ENCODE data around the gene SMARCB1.
"Not testable (repeated sequence)": the region's sequence is repeated elsewhere in the genome, so short reads cannot be mapped to it uniquely, and the experiment has no call there.

SMARCB1 gene

DNA sequence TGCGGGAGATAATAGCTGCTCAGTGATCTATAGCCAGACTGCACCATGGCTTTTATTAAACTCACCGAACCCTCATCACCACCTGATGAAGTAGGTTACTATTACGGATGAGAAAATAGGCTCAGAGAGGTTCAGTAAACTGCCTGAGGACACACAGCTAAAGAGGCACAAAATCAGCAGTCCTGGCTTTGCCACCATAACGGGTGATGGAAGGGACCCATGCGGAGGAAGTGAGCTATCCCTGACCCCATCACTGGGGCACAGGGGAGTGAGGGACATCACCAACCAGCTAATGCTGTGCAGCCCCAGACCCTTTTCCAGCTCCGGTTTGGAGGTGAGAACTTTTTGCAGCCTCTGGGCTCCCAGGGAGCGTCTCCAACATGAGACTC lies 59.3 kb downstream of the SMARCB1 start:
- no peak for DNase-seq (ENCODE audit: low read depth)

DNA sequence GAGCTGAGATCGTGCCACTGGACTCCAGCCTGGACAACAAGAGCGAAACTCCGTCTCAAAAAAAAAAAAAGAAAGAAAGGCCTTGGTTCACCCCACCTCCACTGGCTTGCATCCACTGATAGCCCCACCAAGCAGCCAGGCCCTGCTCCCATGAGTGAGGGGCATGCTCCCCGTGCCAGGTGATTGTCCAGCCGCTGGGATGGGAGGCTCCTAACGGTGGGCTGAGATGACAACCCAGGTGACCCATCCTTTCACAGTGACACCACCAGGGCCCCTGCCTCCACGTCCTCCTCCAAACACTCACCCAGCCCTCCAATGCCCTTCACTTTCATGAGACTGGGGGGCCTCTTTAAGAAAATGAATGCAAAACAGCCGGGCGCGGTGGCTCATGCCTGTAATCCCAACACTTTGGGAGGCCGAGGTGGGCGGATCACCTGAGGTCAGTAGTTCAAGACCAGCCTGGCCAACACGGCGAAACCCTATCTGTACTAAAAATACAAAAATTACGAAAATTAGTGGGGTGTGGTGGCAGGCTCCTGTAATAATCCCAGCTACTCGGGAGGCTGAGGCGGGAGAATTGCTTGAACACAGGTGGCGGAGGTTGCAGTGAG lies 60.6 kb downstream of the SMARCB1 start:
- DNase-seq (ENCODE audit: low read depth) = no peak

DNA sequence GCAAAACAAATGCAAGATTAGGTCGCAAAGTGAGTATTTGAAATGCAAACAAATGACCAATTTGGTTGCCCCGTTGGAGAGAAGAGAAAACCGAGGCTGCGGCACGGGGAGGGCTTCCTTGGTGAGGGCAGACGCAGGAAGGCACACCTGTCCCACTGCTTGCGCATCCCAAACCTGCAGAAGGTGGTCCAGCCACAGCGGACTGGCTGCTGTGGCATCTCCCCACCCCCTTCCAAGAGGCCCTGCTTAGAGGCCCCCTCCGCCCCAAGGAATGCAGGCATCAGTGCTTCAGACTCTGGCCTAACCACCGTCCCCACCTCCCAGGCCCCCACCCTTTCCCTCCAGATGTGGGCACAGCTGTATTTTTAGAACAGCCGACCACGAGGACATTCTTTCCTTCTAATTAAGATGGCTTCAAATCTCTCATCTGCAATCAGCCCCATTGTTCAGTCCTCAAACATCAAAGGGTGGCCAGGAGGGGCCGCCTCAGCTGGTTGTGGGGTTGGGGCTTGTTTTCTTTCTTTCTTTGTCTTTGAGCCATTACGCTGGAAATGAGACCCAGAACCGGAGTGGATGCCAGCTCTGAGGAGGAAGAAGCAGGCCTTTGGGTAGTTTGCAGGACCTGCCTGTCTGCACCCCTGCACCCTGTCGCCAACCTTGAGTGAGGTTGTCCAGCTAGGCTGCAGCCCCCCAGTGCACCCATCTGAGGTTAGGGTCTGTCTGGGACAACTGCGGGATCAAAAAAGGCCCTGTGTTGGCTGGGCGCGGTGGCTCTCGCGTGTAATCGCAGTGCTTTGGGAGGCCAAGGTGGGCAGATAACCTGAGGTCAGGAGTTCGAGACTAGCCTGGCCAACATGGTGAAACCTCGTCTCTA lies 61.5 kb downstream of the SMARCB1 start:
- no peak for DNase-seq (ENCODE audit: low read depth)

DNA sequence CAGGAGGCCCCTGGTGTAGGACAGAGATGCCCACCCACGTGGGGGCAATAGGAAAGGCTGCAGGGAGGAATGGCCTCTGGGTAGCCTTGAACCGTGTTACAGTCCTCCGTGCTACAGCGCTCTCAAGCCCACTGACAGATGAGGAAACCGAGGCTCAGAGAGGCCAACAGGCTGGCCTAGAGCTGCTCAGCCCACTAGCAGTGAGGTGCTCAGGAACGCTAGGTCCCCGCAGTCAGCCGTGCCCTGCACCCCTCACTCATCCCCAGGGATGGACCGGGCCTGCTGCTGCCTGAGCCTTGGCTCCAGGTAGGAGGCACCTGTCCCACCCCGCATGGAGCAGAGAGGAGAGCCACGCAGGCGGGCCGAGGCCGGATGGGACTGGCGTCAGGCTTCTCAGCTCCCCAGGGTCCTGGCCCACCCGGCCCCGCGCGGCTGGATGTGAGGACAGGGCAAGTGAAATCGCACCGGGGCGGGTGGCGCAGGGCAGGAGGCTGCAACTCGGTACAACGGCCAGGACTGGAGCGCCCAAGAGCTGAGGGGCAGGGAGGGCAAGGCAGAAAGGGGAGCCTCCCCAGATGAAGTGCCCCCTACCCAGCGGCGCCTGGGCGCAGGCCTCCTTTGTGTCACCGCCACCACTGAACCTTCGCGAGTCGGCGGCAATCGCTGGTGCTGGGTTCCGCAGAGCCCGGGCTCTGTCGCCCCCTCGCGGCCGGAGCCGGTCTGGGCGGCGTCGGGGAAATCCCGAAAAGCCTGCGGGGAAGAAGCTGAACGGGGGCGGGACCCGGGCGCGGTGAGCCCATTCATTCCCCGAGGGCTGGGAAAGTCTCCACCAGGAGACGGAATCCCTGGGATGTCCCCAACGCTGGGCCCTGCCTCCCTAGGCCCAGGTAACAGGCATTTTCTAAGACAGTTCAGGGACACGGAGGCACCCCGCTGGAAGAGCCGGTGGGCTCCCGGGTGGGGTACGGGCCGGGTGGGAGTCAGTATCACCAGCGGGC lies 62.5 kb downstream of the SMARCB1 start:
- peak; percentile 46 for DNase-seq (ENCODE audit: low read depth)

DNA sequence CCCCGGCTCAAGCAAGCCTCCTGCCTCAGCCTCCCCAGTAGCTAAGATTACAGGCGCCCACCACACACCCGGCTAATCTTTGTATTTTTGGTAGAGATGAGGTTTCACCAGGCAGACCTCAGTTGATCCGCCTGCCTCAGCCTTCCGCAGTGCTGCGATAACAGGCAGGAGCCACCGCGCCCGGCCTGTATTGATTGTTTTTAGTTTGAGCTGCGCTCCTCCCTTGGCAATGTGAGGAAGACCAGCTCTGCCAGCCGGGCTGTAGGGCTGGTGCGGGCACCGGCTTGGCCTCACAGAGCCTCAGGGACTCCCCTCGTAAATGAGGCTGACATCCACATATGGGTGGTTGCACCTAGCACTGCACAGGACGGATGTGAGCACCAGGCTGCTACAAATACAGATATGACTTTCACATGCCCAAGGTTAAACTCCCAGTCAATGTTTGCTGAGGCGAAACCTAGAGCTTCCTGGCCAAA lies 63.4 kb downstream of the SMARCB1 start:
- DNase-seq (ENCODE audit: low read depth) = no peak

DNA sequence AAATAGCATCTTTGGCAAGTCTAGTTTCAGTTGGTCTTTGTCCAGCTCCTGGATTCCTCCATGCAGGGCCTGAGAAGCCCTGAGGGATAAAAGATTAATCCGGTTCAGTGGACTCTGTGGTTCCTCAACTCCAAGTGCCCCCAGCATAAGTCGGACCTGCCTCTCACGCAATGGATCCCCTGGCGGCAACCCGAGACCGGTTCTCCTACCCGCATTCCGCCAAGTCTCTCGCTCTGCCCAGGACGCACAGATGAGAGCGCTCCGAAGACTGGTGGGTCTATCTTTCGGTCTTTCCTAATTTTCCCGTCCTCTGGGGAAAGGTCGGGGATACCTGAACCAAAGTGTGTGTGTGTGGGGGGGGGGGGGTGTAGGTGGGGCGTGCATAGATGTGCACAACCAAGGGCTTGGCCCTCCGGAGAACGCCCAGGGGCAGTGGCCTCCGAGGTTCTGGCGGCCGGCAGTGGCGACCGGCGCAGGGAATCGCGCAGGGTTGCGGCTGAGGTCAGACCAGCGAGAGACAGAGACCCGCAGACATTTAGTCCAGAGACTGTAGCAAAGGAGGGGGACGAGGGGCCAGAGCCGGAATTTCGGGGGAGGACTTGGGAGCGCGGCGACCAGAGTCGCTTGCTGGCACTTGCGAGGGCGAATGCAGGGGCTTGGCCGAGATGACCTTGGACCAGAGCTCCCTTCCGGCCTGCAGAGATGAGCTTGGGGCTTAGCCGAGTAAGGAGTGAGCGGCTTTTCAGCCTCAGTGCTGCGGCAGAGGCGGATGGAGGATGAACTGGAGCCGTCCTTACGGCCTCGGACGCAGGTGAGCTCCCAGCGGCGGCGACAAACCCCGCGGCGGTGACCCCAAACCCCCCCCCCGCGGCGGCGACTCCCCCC lies 70.2 kb downstream of the SMARCB1 start:
- peak; percentile 14 for DNase-seq (ENCODE audit: low read depth)

DNA sequence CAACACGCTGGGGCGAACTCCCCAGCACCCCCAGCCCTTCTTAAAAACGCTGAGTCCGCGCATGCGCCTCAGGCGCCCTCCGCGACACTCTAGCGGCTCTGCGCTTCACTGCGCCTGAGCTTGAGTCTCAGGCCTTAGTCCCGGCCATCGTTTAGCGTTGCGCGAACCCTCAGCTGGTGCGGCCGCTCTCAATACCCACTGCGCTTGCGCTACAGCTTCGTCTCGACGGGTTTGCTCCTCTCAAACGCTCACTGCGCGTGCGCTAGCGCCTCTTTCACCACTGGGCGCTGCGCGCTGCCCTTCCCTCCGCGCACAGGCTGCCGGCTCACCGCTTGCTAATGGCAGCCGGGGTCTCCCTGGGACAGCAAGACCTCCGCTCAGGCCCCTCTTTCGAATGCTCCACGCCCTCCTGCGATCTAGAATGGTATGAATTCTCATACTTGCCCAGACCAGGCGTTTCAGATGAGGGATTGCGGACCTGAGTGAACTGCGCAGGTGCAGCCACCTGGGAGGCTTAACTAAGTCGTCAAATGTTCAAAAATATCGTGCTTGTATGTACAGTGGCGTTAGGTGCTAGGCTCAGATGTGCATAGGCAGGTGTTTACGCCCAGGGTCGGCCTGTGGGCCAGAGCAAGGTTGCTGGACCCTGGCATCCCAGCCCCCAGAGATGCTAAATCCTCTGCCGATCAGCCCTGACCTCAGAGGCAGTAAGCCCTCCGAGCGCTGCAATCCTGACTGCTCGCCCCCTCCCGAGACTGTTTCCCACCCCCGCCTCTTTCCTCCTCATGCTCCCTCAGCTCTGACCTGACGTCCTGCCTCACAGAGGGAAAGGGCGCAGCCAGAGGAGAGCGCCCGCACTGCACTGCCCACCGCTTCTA lies 71.1 kb downstream of the SMARCB1 start, which contains the start of gene SLC2A11:
SLC2A11 (plus strand) TSS at position 270 of the 878 bp plus-strand sequence; CDS start at position 395, 125 bp downstream.
- DNase-seq (ENCODE audit: low read depth) = peak; percentile 94

DNA sequence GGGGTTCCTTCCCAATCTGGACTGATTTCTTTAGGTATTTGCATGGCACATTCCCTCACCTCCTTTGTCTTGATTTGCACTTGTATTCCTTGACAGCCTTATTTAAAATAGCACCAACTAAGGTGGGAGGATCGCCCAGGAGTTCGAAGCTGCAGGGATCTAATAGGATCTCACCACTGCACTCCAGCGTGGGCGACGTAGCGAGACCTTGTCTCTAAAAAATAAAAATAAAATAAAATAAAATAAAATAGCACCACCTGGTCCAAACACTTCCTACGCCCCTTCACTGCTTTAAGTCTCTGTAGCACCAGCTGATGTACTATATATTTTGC lies 71.7 kb downstream of the SMARCB1 start:
- no peak for DNase-seq (ENCODE audit: low read depth)

DNA sequence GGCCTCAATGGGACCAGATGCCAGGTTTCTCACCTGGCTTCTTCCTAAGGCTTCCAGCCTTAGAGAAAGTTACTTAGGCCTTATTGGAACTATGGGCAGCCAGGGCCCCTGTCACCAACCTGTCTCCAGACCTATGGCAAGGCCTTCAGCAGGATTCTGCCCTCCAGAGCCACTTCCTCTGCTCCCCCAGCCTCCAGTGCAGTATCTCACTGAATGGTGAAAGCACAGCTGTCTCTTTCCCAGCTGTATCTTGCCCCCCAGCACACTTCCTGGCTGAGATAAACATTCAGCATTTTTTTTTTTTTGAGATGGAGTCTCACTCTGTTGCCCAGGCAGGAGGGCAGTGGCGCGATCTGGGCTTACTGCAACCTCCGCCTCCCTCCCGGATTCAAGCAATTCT lies 72.4 kb downstream of the SMARCB1 start:
- no peak for DNase-seq (ENCODE audit: low read depth)

DNA sequence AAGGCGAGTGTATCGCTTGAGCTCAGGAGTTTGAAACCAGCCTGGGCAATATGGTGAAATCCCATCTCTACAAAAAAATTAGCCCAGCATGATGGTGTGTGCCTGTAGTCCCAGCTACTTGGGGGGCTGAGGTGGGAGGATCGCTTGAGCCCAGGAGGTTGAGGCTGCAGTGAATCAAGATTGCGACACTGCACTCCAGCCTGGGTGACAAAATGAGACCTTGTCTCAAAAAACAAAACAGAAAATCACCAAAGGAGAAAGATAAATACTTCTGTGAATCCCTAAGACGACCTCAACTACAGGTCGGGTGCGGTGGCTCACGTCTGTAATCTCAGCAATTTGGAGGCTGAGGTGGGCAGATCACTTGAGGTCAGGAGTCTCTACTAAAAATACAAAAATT lies 73.4 kb downstream of the SMARCB1 start:
- DNase-seq (ENCODE audit: low read depth) = not testable (repeated sequence)

DNA sequence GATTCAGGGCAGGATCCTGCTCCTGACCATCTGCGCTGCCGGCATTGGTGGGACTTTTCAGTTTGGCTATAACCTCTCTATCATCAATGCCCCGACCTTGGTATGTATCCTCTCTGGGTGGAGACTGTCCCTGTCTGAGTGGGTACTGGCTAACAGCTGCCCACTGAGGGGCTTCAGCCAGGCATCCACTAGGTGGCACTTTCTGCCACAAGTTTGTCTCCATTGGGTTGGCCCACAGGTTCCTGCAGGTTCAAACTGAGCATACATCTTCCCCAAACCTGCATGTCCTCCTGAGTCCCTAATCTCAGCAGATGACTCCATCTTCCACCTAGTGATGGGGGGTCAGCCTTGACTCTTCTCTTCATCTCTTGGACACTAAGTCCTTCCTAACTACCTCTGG lies 75.3 kb downstream of the SMARCB1 start:
- no peak for DNase-seq (ENCODE audit: low read depth)

DNA sequence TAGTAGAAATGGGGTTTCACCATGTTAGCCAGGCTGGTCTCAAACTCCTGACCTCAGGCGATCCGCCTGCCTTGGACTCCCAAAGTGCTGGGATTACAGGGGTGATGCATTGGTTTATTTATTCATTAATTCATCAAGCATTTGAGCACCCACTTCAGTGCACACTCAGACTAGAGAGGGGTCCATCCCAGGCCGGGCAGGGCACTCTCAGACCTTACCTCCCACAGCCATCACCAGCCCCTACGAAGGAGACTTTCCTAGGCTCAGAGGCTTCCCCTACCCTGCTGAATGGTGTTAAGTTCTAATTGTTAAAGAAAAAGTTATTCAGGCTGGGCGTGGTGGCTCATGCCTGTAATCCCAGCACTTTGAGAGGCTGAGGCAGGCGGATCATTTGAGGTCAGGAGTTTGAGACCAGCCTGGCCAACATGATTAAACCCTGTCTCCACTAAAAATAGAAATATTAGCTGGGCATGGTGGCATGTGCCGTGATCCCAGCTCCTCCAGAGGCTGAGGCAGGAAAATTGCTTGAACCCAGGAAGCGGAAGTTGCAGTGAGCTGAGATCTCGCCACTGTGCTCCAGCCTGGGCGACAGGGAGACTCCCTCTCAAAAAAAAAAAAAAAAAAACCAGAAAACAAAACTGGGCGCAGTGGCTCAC lies 77.9 kb downstream of the SMARCB1 start:
- not testable (repeated sequence) for DNase-seq (ENCODE audit: low read depth)

DNA sequence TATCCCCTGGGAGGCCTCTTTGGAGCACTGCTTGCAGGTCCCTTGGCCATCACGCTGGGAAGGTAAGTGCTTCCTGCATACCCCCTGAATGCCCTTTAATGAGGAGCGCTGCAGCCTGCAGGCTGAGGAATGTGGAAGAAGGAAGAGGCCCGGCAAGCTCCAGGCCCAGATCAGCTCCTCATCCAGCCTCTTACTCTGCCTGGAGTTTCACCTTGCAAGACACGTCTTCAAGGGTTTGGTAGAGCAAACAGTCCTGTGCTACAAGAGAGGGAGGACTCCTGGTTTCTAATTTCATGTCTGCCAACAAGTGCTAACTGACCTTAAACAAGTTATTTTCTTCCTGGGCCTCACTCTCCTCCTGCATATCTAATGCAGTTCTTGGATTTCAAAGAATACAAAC lies 81.8 kb downstream of the SMARCB1 start:
- DNase-seq (ENCODE audit: low read depth) = no peak

DNA sequence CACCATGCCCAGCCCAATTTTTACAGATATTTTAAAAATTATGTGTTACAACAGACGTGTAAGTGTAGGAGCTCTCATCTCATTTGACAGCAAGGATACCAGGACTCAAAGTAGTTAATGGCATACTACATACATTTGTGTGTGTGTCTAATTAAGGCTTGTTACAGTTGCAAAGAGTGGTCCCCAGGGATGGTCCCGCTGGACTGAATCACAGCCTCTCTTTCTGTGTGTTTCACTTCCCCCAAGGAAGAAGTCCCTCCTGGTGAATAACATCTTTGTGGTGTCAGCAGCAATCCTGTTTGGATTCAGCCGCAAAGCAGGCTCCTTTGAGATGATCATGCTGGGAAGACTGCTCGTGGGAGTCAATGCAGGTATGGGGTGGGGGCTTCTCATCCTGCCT lies 88.1 kb downstream of the SMARCB1 start:
- no peak for DNase-seq (ENCODE audit: low read depth)

DNA sequence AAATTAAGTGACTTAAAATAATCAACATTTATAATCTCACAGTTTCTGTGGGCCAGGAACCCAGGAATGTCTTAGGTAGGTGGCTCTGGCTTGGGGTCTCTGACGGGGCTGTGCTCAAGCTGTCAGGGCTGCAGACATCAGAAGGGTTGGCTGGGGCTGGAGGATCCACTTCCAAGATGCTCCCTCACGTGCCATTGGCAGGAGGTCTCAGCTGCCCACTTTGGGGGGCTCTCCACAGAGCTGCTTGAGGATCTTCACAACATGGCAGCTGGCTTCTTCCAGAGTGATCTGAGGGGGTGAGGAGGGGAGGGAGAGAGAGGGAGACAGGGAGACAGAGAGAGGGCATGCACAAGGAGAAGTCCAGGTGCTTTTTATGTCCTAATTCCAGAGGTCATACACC lies 89.0 kb downstream of the SMARCB1 start:
- no peak for DNase-seq (ENCODE audit: low read depth)

DNA sequence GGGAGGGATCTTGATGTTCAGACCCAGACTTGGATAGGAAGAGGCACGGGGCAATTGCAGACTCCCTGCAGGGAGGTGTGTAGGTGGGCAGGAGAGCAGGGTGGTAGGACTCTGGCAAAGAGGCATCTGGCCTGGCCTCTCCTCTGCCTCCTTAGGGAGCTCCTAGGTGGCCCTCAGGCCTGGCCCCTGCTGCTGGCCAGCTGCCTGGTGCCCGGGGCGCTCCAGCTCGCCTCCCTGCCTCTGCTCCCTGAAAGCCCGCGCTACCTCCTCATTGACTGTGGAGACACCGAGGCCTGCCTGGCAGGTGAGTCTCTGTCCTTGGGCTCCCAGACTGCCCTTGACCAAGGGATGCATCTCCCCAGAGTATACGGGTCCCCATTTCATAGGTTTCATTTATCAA lies 90.8 kb downstream of the SMARCB1 start:
- no peak for DNase-seq (ENCODE audit: low read depth)

DNA sequence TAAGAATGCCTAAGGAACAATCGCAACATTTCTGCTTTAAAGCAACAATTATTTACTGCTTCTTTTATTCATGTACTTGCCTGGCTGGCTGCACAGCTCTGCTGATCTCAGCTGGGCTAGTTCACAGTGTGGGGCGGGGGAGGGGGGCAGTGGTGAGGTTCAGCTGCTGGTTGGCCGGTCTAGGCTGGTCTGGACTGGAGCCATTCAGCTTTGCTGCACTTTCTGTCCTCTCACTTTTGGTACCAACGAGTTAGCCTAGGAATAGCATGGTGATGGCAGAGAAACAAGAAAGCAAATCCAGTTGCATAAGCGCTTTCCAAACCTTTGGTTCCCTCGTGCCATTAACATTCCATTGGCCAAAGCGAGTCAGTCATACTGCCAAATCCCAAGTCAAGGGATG lies 91.5 kb downstream of the SMARCB1 start:
- DNase-seq (ENCODE audit: low read depth) = no peak

DNA sequence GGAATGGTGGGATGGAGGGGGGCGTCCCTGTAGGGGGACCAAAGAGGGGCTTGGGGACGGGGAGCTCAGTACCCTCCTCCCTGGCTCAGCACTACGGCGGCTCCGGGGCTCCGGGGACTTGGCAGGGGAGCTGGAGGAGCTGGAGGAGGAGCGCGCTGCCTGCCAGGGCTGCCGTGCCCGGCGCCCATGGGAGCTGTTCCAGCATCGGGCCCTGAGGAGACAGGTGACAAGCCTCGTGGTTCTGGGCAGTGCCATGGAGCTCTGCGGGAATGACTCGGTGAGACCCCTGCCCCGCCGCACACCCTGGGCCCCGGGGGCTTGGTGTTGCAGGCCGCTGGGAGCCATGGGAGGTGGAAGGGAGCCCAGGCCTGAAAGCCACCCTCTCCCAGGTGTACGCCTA lies 95.6 kb downstream of the SMARCB1 start:
- DNase-seq (ENCODE audit: low read depth) = no peak

DNA sequence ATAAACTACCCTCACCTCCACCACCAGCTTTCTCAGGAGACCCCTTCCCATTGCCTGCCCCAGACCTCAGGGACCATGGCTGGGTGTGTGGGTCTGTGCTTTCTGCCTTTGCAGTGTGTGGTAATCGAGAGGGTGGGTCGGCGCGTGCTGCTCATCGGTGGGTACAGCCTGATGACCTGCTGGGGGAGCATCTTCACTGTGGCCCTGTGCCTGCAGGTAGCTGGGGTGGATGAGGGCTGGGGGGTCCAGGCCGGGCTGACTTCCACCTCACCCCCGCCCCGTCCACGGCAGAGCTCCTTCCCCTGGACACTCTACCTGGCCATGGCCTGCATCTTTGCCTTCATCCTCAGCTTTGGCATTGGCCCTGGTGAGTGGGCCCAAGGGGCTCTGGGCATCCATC lies 96.9 kb downstream of the SMARCB1 start:
- no peak for DNase-seq (ENCODE audit: low read depth)

DNA sequence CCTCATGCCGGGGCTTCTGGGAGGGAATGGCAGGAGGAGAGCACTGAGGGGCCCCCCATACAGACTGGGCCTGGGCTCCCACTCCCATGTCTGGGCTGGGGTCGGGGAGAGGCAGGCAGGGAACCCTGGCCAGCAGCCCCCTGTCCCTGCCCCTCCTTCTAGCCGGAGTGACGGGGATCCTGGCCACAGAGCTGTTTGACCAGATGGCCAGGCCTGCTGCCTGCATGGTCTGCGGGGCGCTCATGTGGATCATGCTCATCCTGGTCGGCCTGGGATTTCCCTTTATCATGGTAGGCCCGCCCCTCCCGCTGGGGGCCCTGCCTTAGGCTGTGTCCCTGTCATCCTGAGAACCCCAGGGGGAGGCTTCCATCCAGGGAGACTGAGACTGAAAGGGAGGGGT lies 97.4 kb downstream of the SMARCB1 start:
- DNase-seq (ENCODE audit: low read depth) = no peak
